Stimulated activated naive CD4-positive, alpha-beta T cell (primary cell): ENCODE results near the gene CHURC1.

Experiments used
- DNase-seq, 6 experiments: peaks; one replicate each; lab custom pipeline; 2025; lab: John Stamatoyannopoulos, UW

CHURC1 gene

DNA sequence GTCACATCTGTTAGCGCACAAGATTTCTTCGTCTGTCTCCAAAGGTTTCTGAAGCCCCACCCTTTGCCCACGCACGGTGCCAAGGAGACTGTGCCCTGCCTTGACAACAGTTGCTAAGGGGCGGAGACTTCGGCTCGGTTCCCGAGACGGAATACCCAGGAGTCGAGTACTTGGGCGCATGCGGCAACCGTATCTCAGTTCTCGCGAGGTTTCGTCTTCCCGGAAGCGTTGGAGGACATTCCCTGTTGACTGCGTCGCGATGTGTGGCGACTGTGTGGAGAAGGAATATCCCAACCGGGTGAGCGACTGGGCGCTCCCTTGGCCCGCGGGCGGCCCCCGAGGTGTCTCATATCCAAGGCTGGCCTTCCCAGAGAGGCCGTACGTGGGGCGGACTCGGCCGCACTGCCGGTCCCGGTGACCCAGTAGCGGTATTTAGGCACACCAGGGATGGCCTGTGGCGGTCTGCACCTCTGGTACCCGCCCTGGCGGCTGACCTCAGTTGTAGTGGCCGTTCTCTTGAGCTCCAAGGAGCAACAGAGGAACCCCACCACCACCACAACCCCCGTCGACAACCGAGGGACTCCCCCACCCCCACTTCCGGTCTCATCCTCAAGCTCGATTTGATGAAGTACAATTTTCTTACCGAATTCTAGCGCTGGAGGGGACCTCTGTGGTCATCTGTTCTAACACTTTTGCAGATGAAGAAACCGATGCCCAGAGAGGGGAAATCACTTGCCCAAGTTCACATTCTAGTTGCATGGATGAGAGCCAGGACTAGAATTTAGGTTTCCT, at the start of gene CHURC1:
Gene CHURC1 (plus strand): TSS at position 219 of the 792 bp plus-strand sequence. CDS start 41 bp downstream, at position 260.
- peak; percentile 90 to 99 (median 94) for DNase-seq

DNA sequence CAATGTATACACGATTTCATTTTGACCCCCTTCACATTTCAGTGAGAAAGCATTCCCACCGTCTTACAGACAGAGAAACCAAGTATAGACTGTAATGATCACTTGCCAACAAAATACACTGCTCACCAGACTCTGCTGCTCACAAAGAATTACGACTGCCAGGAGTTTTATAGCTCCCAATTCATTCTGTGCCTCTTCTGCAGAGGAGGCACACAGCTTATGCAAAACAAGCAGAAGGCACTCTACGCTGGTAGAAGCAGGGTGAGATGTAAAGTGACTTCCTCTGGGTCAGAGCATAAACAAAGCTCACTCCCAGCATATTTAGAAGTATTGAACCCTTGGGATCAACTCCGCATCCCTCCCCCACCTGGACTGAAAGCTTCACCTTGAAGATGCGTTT, 49.1 kb upstream of the CHURC1 start:
- no peak for DNase-seq

DNA sequence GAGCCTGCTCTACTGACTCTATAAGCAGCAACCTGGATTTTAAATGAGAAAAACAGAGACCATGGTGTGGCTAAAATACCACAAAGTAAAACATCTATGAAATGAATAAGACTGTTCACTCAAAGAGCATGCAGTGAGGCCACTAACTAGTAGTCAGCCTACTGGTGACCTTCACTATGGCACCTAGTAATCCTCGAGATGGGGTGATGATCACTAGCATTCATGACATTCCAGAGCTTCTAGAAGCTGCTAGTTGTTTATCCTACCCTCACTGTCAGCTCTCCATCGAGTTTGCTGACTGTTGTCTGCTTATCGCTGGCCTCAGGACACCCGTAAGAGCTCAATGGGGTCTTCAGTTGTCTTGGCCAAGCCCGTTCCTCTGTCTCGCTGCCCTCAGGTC, 48.3 kb upstream of the CHURC1 start:
- DNase-seq, result no peak

DNA sequence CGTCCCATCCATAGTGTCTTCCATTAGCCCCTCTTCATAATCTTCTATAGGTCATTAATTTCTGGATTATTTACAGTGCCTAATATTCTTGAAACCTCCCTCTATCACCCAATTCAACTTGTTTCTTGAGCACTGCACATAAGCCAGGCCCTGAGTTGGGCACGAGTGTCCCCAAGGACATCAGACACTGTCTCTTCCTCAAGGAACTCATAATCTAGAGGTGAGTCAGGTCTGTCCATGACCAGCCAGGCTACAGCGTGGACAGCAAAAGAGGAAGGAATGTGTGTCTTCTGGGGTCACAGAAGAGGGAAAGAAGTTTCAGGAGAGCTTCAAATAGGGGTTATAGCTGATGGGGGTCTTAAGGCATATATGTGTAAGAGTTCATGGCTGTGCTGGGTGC, 47.1 kb upstream of the CHURC1 start:
- DNase-seq, result no peak

DNA sequence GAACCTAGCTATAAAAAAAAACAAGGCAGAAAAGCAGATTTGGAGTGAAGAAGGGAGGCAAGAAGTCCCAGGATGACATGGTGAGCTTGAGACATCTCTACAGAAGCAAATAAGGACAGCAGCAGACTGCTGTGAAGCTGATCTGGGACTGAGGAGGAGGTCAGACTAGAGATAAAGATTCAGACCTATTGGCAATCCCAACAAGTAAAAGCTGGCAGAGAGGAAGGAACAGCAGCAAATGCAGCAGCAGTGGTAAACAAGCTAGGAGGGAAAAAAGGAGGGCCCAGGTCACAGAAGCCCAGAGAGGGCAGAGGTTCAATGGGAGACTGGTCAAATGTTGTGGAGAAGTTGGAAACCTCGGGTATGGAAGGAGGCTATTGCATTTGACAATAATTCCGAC, 45.9 kb upstream of the CHURC1 start:
- no peak for DNase-seq

DNA sequence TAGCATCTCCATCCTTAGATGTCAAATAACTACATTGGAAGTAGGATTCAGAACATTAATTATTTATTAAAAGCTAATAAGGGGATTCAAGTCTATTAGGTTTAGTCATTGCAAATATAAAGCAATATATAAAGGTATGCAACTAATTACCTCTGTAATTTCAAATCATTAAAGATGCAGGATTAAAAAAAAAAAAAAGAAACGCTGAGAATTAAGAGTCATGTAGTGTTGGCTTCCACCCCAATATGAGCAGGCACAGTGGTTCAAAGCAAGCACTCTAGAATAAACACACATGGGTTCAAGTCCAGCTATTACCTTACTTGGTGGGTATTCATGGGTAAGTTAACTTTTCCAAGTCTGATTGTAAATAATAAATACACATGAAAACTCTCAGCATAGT, 45.4 kb upstream of the CHURC1 start:
- no peak for DNase-seq

DNA sequence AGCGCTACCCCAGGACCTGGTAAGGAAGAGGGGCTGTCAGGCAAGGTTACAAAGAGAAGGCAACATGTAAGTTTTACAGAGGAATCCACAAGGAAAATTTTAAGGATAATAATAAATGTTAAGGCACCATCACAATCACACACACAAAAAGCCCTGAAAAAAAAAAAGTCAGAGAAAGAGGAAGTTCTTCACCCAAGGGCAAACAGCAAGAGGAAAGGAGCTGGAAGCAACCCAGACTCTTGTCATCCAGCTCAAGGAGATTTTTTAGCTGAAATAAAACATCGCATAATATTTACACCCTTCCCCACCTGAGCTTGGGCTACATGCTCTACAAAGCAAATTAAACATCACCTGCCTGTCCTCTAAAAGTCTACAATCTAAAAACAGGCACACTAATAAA, 44.1 kb upstream of the CHURC1 start:
- DNase-seq, result no peak

DNA sequence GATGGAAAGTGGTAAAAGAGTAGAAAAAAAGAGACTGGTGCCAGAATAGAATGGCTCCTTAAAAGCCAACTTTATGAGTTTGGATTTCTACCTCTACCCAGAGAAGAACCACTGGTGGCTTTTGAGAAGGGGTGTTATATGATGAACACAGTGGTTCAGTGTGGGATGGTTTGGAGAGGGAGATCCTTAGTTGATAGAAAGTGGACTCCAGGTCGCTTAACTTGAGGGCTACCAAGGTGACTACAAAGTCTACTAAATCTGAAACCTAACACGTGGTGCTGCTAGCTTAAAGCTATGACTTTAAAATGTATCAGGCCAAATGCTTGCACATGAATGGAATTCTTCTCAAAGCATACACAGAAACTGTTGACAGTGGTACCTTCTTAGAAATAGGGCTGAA, 42.9 kb upstream of the CHURC1 start:
- no peak for DNase-seq

DNA sequence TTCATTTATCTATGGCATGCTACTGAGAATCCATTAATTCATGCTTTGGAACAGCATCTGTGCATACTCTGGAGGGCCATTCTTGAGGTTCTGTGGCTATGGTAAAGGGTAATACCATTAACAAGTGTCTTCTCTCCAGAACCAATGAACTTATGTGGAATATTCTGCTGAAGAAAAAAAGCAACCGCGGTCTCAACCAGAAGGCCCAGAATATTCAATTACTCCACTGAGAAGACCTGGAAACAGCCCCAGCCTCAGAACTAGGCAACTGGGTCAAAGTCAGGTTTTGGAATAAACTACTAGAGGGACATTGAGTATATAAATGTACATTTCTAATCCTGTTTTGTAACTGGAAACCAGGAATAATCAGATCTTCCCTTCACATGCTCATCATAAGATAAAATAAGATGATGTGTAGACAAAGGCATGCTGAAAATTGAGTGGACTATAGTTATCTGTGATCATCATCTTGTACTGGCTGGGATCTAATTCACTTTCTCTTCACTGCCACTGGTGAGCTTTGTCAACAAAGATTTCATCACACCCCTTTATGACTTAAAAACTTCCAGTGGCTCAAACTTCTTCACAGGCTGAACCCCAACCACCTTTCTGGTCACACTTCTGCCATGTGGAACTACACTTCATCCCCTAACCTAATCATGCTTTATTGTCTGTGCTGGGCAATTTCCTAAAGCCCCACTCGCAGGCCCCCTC, 40.6 kb upstream of the CHURC1 start:
- DNase-seq, result no peak

DNA sequence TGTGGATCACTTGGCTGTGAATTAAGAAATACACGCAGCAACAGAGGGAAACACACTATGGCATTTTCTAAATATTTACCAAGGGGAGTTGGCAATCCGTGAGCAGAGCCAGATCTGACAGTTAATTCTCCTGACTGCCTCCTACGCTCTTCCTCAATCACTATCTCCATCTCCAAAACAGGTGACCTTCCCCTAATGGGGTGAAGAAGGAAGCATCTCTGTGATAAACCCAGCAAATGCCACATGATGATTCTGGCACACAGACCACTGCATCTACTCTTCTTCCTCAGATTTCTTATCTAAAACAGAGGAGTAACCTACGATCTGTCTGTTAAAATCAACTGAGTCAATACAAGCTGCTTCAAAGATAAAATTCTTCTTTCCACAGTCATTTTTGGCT, 38.9 kb upstream of the CHURC1 start:
- DNase-seq, result no peak

DNA sequence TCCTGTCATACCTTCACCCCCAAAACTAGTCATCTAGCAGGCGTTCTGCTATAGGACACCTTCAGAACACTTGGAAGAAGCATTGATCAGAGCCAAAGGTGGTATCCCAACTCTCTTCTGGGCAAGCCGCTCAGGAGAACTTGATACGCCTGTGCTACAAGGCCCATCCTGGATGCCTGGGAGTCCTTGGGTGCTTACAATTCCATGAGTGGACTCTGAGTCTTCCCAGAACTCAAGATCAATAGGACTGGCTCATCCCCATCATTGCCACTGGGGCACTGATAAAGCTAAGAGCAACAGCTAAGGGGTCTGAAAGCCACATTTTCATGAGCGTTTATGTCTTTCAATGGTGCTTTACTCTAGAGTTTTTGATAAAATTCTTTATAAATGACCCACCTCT, 36.4 kb upstream of the CHURC1 start:
- DNase-seq, result no peak

DNA sequence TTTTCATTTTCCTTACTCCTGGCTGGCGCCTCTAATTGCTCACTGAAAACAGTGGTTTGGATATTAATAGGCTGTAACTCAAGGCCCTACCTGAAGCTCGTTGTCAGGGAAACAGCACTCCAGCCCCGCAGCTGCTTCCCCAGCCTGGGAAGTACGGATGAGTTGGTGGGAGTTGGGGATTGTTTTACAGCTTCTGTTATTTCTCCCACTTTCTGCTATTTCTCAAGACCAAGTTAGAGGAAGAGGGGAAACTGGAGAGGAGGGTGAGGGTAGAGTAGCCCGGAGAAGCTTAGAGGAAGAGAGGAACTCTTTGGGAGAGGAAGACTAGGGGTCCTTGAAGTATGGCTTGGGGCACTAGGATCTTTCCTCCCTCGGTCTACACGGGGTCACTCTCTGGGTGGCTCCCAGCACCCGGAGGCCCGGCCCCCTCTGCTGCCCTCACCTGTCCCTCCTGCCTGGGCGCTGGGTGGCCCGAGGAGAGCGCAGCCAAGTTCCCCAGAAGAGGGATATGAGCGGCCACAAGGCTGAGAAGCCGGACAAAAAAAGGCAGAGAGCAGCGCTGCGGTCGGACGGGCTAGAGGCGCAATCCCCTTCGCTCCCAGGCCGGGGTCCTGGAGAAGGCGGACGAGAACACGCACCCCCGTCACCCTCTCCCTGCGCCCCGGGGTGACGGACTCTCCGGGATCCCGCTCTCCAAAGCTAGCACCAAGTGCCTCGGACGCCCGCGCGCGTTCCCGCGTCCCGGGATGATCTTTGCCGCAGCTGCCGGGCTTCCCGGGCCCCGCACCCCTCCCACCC, 35.2 kb upstream of the CHURC1 start:
- no peak for DNase-seq

DNA sequence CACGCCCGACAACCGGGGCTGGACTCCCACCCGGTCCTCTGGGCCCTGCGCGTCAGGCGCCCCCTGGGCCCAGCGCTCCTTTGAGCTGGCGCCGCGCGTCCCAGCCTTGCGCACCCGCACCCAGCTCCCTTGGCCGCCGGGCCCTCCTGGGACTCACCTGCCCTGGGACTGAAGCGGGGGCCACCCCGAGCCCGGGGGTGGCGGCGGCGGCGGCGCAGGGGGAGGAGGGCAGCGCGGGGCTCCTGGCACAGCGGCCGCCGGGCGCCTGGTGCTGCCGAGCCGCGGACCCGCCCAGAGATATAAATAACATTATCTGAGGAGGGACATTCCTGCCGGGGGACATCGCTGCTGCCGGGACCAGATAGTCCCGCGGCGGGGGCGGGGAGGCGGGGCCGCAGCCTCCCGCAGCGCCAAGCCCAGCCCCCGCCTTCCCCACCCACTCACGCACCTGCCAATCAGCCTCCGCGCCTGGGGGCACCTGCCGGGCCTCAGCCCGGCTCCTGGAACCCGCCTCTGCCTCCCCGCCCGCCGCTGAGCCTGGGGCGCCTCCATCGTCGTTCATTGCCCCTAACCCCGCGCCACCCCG, 34.5 kb upstream of the CHURC1 start, which contains the start of gene SPTB:
Gene SPTB (minus strand): TSS at position 273 of the 586 bp plus-strand sequence. CDS start 56,813 bp downstream, outside the sequence.
- peak; percentile 23 to 61 (median 42) for DNase-seq

DNA sequence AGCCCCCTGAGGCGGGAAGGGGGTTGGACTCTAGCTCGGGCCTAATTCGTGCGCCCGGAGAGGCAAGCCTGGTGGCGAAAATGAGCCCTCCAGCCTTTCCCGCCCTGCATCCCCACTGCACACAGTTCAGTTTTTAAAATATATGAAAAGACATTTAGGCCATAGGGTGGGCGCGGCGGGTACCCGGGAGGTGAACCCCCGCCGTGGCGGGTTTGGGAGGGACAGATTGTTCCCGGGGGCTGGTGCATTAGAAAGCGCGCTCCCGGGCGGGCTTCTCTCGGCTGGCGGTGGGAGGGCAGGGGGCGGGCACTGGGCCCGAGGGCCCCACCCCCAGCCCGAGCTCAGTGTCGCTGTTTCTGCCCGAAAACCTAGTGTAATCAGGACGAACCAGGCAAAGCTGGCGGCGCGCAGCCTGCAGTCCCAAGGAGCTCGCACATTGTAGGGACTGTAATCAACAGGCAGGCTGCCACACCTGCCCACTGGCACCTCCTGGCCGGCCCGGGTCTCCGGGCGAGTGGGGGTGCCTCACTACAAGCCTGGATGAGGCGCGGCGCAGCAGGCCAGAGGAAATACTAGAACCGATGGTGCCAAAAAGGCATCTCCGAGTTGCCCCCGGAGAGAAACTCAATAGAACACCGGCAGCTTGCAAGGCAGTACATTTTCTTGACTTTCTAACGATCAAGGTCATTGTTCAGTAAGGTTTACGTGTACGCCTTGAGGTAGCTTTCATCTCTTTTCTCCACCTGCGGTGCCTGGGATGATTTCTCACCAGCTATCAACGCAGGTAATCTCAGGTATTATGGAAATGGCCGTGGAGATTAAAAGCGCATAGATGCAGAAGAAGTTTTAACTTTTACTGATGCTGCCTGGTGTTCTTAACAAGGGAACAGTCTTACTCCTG, 33.8 kb upstream of the CHURC1 start:
- DNase-seq, result peak; percentile 23 to 59 (median 50)

DNA sequence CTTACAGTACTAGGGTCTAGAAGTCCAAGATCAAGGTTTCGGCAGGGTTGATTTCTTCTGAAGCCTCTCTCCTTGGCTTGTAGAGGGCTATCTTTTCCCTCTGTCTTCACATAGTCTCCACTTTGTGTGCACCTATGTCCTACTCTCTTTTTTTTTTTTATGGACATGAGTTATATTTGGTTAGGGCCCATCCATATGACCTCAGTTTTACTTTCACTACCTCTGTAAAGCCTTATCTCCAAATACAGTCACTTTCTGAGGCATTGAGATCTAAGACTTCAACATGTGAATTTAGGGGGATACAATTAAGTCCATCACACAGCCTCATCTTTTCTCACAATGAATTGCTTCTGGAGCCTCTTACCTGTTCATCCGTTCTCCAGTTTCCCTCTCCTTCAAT, 28.7 kb upstream of the CHURC1 start:
- DNase-seq, result no peak

DNA sequence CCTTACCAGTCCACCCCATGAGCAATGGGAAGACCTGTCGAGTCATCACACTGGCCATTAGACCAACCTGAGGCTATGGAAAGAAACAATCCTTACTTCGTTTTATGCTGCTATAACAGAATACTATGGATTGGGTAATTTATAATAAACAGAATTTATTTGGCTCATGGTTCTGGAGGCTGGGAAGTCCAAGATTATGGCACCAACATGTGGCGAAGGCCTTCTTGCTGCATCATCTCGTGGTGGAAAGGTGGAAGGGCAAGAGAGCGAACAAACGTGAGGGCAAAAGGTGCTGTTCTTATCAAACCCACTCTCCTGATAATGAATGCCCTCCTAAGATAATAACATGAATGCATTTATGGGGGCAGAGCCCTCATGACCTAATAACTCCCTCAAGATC, 24.9 kb upstream of the CHURC1 start:
- DNase-seq, result no peak

DNA sequence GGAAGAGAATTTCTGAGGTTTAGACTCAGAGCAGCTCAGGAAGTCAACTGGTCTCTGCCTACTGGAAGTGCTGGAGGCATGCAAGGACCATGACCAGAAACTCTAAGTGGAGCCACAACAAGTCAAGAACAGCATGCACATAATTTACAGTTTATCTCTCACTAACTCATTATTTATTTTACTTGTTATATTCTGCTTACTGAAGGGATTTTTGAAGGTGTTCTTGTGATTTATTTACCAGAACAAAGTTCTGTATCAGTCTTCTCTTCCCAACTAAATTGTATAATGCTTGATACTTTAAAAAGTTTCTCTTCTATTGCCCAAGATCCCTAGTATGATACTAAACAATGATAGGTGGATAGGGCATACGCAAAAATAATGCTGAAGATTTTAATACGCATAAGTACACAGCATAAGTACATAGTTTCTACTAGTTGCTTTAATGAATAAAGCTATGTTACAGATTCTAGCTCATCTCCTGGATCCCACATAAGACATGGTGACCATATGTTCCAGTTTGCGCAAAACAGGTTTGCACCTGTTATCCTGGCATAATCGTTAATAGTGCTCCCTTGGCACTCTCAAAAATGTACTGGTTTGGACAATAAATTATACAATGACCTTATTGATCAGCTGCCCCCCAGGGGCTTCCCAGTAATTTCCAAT, 22.9 kb upstream of the CHURC1 start:
- no peak for DNase-seq

DNA sequence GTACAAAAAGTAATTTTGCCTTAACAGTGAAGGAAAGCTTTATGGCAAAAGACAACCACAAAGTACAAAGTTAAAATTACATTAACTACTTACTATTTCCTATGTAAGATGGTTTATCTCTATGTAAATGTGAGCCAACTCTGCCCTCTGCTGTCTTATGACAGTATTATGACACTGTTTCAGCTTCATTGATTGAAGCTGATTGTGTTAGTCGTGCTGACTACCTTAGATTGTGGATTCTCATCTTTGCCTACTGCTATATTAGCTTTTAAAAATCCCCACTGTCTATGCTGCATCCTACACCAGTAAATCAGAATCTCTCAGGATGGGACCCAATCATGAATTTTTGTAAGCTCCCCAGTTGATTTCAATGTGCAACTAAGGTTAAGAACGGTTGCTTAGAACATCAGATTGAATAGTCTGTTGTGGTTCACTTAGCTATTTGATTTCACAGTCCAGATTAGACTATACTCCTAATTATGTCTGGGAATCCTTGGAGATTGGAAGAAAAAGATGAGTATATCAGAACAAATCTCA, 22.3 kb upstream of the CHURC1 start:
- DNase-seq, result peak in 5 of 6 experiments; percentile 2 to 70 (median 41)

DNA sequence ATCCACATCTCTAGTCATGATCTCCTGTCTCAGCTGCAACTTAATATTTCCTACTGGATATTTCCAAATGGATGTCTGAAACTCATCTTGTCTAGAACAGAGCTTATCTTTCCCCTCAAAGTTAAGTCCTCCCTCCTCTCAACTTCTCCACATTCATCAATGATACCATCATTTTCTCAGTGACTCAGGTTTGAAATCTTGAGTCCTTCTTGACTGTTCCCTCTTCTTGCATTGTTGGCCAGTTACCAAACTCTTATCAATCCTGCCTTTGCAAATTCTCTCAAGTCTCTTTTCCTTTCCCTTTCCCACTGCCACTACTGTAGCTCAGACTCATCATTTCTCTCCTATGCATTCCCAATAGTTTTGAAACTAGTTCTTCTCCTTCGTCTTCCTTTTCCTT, 14.3 kb upstream of the CHURC1 start:
- no peak for DNase-seq

DNA sequence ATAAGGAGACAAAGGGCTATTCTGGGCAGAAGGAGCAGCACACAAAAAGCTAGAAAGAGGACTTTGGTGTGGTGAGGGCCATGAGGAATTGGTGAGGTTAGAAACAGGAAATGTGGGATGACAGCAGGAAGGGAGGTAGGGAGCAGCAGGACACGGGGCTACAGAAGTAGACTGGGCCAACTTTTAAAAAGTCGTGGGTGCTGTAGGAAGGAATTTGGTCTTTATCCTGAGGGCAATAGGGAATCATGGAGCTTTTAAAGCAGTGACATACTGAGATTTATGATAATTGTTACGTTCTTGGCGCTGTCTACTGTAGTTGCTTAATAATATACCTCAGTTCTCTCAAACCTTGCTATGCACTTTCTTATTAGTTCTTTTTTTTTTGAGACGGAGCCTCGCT, 8.2 kb upstream of the CHURC1 start:
- DNase-seq, result no peak
